Stimulated activated CD4-positive, alpha-beta T cell treated with anti-CD3 and anti-CD28 coated beads, TNF-alpha, amount 100 ng/mL, for 4 hours (primary cell): Measurements from ENCODE around the gene TMEM129.
"Not testable (repeated sequence)": the region's sequence is repeated elsewhere in the genome, so short reads cannot be mapped to it uniquely, and the experiment has no call there.

Source experiments
- DNase-seq, 3 experiments: peaks; one replicate each; pipeline ENCODE4 v3.0.0-alpha.2; 2020; ENCODE audit warnings: low read depth in 3 of 3

The TMEM129 gene

DNA sequence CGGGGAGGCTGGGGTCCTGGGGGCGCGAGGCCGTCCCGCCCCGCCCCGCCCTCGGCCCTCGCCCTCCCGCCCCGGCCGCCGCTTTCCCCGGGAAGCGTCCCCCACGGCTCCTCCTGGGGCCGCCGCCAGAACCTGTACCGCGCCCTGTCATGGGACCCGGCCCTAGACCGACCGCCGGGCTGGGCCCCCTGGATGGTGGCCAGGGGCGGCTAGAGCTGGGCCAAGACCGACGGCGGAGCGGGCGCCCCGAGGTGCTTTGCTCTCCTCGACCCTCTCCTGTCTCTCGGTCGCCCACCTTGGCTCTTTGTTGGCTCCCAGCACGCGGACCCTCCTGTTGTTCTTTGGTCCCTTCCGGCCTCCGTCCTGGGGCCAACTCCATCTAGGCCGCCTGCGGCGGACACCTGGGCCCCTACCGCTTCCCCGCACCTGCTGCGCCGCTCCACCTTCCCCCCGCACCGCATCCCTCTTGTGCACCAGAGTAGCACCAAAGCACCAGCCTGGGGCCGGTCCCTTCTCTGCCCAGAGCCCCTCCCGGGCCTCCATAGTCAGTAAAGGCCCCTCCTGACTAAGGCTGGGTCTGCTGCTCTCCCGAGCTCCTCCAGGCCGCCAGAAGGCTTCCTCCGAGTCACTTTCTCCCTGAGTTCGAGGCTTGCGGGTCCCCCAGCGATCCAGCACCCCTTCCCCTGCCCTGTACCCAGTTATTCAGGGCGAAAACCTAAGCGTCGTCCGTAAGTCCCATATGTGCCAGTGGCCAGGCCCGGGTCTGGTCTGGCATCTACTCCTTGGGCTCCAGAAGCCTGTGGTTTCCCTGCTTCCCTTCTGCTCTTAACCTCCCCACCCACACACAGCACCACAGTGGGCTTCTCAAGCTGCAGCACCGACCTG, 785 bp upstream of the TMEM129 start:
- DNase-seq = no peak

DNA sequence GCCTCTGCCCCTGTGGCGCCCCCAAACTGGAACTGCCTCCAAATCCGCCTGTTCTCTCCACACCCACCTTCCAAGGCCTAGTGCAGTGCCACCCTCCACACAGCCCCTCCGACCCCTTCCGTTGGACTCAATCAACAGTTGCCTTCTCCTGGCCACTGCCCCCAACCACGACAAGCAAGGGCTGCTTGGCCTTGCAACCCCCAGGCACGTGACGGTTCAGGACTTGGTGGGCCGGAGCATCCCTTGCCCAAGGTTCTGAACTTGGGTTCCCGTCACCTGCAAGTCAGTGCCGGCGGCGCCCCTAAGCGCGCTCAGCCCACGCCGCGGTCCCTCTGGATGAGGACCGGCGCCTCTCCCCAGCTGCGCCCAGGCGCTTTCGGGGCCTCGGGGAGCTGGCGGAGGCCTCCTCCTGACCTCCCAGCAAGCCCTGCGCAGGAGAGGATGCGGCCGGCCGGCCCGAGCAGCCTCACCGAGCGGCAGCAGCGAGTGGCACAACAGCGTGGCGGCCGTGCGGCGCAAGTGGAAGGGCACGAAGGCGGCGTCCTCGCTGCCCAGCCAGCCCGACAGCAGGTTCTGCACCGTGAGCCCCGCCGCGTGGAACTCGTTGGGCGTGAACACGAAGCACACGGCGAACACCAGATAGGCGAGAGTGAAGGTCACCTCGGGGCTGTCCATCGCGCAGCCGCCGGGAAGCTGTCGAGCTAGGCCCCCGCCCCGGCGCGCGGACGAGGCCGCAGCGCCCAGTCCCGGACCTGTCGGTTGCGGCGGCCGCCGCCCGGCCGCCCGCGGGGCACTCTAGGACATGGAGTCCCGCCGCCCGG, 750 bp downstream of the TMEM129 start:
- peak in 1 of 3 experiments; percentile 38 for DNase-seq

DNA sequence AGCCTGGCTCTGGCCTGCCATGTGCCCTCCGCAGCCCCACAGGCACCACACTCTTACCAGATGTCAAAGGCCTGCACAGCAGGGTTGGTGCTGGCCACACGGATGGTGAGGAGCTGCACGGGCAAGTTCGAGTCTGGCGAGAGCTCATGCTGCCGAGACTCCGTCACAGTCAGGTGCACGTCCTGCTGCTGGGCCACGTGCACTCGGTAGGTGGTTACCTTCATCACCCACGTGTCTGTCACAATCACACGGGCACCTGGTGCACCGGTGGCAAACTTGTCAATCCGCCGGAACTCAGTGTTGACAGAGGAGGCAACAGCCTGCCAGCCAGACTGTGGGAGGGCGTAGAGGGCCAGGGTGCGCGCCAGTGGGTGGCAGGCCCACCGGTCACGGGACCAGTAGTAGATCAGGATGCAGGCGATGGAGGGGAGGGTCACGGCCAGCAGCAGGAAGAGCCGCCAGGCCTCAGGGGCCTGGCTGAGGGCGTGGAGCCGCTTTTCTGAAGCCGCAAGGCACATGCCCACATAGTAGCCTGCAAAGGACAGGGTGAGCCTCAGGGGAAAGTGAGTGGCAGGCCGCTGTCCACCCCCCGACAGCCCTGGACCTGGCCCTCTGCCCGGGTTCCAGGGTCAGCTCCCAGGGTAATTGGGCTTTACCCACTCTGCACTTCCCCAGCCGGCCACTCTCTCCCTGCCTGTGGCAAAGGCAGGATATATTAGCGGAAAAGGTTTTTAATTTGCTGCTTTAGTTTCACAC, 2.9 kb downstream of the TMEM129 start:
- DNase-seq = no peak

DNA sequence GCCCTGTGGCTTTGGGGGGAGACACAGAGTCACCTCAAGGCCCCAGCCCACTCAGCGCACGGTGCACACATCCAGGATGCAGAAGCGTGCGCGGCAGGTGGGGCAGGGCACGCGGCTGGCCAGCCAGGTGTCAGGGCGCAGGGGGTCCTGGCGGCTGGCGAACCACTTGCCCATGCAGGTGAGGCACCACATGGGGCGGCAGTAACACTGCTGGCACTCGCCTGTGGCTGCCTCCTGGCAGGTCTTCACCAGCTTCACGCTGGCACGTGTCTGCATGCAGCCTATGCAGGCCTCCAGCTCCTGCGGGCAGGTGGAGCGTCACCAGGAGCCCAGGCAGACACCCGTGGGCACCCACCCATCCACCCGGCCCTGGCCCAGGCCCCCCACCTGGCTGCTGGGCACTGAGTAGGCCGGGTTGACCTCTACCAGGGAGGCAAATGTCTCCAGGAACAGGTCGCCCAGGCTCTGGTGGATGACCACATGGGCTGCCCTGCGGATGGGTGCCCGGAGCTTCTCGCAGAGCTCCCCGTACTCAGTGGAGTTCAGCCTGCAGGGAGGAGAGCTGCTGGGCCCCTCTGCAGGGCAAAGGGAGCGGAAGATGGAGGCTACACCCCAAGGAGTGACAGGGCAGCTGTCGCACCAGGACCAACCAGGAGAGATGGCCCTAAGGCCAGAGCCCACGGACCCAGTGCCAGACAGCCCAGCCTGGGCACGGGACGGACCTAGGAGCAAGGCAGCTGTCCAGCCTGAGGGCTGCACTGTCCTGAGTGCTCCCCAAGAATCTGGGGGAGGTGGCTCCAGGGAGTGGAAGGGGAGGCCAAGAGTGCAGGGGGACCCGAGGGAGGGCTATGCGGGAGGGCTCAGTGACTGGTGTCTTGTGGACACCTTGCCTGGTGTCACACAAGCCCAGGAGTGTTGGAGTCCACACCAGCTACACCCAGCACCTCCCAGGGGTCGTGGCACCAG, 3.7 kb downstream of the TMEM129 start:
- no peak for DNase-seq

DNA sequence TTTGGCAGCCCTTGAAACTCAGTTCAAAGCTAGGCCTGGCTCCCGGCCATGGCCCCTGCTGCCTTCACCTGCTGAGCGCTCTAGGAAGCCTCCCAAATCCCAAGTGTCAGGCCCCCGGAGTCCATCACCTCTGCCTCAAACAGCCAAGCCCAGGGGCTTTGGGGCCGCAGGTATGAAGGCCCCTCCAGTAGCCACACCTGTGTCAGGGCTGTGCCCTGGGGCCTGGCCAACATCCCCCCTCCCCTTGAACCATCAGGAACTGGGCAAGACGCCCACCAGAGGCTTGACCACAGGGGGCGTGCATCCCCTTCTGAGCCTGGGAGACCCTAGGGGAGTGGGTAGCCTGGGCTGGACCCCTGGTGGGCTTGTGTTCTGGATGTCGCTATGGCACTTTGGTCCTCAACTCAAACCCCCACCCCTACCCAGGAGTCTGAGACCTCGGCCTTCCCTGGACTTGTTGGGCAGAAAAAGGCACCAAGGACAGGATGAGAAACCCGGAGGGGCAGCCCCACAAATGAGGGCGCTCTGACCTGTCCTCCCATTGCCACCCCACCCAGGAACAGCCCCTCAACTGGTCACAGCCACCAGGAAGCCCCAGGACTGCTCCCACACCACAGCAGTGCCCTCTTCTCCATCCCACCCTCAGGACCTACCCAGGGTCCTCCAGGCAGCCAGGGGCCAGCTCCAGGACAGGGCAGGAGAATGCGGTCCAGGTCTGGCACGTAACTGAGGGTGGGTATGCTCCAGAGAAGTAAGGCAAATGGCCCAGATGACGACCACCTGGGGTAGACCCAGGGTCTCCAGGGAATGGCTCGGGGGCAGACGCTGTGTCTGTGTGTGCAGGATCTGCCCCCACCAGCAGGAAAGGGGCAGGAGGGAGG, 4.8 kb downstream of the TMEM129 start:
- DNase-seq = no peak

DNA sequence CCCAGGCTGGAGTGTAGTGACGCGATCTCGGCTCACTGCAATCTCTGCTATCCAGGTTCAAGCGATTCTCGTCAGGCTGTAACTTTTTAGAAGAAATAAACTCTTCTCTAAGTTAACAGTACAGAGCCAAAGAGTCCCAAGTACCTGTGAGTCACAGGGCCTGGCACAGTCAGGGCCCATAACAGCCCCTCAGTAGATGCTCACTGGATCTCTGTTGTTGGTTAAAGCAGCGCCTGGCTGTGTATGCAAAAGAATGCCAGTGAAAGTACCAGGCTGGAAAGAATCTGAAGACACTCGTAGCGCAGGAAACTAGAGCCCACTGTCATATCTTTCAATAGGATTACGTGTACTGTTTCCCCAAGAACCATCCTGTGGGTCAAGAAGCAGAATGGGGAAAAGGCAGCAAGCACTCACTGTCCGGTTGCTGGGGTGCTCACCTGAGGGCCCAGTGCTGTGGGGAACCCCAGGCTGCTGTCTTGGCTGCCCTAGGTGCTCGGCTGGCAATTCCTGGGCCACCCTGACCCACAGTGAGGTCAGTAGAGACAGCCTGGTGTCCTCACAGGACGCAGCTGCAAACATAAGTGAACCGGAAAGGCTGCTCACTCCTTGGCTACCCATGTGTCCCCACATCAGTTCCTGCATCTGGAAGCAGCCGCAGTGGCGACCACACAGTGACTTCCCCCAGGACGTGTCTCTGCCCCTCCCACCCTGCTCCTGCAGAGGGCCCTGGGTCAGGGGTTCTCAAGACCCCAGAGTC, 5.9 kb downstream of the TMEM129 start:
- DNase-seq = no peak

DNA sequence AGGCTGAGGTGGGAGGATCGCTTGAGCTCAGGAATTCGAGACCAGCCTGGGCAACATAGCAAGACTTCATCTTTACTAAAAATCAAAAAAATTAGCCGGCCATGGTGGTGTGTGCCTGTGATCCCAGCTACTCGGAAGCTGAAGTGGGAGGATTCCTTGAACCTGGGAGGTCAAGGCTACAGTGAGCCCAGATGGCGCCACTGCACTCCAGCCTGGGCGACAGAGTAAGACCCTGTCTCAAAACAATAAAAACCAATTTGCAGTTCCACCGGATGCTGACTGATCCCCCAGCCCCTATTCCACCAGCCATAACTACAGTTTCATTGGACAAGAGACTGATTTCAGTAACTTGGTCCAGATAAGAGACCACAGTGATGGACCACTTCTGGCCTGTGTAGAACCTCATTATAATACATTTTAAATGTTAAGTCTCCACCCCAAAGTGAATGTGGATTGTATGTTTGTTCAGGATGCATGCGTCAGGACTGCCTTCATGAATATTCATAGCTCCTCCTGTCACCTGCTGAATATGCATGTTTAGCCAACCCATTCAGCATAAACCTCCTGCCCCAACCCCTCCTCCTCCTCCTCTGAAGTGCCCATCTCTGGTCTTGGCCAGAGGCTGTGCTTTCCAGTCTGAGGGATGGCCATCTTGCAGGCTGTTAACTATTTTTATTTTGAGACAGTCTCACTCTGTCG, 6.7 kb downstream of the TMEM129 start:
- DNase-seq = no peak

DNA sequence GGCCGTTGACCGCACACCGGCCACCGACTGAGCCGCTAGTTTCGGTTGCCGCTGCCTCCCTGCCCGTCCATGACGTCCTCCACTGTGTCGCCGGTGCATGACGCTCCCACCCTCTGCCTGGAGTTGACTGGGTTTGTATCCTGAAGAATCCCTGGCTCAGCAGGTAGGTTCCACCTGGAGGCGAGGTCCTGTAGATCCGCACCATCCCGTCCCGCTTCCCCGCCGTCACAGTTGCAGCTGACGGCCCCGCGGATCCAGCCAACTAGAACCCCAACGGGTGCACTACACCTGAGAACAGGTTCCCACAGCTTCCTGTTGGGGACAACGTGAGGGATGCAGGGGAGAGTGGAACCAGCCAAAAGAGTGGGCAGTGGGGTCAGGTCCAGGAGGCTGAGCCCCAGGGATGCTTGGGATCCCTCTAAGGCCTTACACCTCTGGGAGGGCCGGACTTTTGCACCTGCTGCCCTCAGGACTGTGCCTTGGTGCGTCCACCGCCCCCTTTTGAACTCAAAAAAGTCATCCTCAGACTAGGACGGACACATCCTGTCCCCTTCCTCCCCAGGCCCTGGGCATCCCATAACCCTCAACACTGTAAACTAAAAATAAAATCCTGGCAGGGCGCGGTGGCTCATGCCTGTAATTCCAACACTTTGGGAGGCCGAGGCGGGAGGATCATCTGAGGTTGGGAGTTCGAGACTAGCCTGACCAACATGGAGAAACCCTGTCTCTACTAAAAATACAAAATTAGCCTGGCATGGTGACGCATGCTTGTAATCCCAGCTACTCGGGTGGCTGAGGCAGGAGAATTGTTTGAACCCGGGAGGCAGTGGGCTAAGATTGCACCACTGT, 7.9 kb downstream of the TMEM129 start:
- no peak for DNase-seq

DNA sequence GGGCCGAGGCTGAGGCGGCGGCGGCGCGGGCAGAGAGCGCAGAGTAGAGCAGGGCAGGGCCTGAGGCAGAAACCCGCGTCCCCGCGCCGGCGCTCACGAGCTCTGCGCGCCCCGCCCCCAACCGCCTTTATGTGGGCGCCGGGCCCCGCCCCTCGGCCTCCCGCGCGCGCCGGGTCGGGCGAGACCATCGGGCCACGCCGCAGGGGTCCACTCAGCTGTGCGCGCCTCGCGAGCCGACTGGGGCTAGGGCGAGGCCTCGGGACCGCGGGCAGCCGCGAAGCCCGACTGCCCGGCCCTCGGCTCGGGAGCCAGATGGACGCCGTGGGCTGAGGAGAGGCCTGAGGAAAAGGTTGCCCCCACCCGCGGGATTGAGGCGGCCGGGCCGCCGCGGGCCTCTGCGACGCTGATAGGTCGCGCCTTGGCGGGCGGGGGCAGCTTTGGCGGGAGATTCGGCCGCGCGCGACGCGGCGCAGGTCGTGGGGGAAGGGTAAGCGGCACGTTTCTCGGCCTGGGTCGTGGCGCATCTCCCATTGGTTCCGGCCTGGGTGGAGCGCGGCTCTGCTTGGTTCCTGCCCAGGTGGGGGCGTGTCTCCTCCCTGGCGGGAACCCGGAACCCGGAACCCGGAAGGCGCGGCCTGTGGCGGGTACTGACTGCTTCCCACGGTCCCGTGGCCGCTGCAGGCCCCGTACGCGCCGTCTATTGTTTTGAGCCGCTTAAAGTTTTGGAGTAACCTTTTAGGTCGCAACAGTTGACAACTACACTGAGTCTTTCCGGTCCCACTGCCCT, 8.7 kb downstream of the TMEM129 start, which contains the start of gene SLBP:
TSS of gene SLBP (minus strand) at position 104 of the 787 bp plus-strand sequence. CDS start 131 bp downstream, outside the sequence.
- DNase-seq = peak; percentile 97 to 98 (median 97)

DNA sequence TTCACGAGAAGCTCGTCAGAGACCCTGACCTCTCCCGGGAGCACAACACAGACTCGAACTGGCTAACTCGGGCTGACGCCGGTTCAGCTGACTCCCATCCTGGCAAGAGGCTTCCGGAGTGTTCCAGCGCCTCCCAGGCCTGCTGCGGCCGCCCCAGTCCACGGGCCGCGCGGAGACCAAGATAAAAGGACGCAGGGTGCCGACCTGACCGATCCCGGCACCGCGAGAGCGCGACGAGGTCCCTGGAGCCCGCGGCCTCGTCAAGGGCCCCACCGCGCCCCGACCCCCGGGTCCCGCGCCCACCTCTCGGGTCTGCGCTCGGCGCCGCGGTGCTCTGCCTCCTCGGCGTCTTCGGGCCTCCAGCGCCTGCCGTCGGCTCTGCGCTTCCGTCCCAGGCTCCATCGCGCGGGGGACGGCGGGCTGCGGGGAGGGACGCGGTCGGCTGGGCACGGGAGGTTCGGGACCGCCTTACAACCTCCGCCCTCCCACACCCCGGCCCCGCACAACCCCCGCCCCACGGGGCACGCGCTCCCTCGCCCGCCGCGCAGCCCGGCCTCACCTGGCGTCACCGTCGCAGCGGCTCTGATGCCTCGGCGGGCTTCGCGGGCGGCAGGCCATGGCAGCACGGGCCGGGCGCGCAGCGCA, 9.4 kb downstream of the TMEM129 start:
- peak in 1 of 3 experiments; percentile 35 for DNase-seq

DNA sequence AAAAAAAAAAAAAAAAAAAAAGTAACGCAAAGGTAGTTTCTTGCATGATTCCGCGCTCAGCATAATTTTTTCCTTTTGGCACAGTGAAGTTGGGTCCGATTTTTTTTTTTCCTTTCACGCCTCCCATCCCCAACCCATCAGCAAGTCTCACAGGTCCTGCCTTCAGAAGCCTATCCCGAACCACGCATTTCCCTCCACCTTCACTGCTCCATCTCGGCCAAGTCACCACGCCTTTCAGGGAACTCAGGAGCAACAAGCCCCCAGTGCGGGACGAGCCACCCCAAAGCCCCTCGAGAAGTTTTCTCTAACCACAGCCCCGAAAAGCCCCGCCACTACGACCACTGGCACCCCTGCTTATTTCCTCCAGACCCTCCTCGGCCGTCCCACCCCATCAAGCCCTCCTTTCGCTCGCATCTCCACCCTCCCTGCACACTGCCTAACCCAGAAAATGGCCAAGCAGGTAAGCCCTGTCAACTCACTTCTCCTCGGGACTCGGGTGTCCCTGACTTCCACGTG, 10.0 kb downstream of the TMEM129 start:
- no peak for DNase-seq

DNA sequence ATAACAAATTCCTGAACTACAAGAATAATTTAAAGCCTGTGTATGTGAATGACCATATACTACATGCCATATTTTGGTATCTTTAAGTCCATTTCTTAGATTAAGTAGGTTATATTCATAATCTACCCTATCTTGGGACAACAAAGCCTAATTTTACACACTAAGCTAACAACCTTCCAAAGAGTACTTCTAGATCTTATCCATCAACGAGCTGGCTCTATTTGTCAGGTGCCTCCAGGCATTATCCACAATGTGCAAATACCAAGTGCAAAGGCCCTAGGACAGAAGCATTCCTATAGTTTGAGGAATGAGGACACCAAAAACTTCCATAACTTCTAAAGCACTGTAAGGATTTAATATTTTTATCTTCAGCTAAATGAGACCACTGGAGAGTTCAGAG, 12.5 kb downstream of the TMEM129 start:
- no peak for DNase-seq

DNA sequence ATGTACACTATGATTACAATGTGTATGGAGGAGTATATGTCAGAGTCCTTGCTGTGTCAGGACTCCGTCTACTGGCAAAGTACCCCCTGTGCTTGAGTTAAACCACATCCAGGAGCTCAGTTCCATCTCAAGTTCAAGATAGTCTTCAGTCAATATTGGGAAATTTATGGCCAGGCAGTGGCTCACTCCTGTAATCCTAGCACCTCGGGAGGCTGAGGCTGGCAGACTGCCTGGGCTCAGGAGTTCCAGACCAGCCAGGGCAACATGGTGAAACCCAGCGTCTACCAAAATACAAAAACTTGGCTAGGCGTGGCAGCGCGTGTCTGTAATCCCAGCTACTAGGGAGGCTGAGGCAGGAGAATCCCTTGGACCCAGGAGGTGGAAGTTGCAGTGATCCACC, 14.8 kb downstream of the TMEM129 start:
- no peak for DNase-seq

DNA sequence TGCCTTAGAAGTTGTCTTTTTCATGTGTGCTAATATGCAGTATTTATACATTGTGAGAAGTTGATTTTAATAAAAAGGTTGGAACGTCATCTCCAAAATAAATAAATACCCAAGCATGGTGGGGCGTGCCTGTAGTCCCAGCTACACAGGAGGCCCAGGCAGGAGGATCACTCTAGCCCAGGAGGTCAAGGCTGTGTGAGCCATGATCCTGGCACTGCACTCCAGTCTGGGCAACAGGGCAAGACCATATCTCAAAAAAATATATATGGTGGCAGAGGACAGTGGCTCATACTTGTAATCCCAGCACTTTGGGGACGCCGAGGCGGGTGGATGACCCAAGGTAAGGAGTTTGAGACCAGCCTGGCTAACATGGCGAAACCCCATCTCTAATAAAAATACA, 15.4 kb downstream of the TMEM129 start:
- no peak for DNase-seq

DNA sequence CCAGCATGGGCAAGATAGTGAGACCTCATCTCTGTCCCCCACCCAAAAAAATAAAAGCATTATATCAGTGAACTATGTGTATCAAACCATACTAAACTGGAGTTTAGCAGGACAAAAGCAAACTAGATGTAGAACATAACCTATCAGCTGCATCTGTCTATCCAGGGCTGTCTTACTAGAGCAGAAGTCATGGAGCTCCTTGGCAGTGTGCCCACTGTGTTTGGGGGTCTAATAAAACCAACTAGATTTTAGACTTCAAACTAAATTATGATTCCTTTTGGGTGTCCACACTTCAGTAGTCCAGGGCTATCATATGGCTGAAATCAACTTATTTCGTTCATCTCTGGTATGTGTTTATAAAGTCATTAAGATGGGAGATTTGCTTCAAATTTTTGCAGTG, 17.3 kb downstream of the TMEM129 start:
- DNase-seq = no peak

DNA sequence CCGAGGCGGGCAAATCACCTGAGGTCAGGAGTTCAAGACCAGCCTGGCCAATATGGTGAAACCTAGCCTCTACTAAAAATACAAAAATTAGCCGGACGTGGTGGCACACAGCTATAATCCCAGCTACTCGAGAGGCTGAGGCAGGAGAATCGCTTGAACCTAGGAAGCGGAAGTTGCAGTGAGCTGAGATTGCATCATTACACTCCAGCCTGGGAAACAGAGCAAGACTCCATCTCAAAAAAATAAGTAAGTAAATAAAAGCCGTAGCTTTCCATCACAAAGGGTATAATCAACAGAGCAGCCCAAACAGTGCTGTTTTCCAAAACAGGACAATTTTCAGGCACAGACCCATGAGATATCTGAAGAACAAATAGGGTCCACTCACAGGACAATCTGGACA, 19.5 kb downstream of the TMEM129 start:
- not testable (repeated sequence) for DNase-seq
